Tibial artery (tissue), 4 donors: ENCODE results near the gene CCDC172.

Experiments
- DNase-seq, 2 donors: peaks; one replicate each; pipeline ENCODE4 v3.0.0-alpha.2; 2019
- H3K27ac ChIP-seq, 2 donors: fragments of 200-600 bp; sonication (generic) in 1 of 2; 1 replicate in 1 of 2; 2 replicates in 1 of 2; pipeline ENCODE4 v1.5.1; 2018 to 2019; ENCODE audit warnings: mild to moderate bottlenecking in 1 of 2
- H3K27me3 ChIP-seq, 2 donors: fragments of 200-600 bp; sonication (generic) in 1 of 2; one replicate each; pipeline versions ENCODE4 v1.5.1 to v1.6.0; 2016 to 2019
- H3K36me3 ChIP-seq, 3 donors: fragments of 200-600 bp; sonication (generic) in 2 of 3; one replicate each; pipeline ENCODE4 v1.5.1; 2016 to 2019; ENCODE audit warnings: mild to moderate bottlenecking in 2 of 3
- H3K4me1 ChIP-seq, 4 donors: fragments of 200-600 bp; sonication (generic) in 2 of 4; 1 replicate in 3 of 4; 2 replicates in 1 of 4; pipeline ENCODE4 v1.5.1; 2016 to 2019
- H3K4me3 ChIP-seq, 2 donors: fragments of 200-600 bp; sonication (generic) in 1 of 2; 1 replicate in 1 of 2; 2 replicates in 1 of 2; pipeline ENCODE4 v1.5.1; 2018 to 2019; ENCODE audit warnings: mild to moderate bottlenecking in 2 of 2
- H3K9me3 ChIP-seq, 3 donors: fragments of 200-600 bp; sonication (generic) in 1 of 3; one replicate each; pipeline ENCODE4 v1.5.1; 2016 to 2019
- intact Hi-C: fragments of 100-400 bp; cut with DNase I; formaldehyde crosslinking; loops from one replicate; pipeline ENCODE4 v1.15.0; 2023; ENCODE audit warnings: low total_unique reads
- TF ChIP-seq, protein P1 (sequence below), 2 experiments: fragments of 200-600 bp in 1 of 2; fragments of 450-650 bp in 1 of 2; IDR thresholded peaks; one replicate each; pipeline ENCODE4 v1.5.1; 2017 to 2019; ENCODE audit warnings: antibody characterized with exemption in 2 of 2, mild to moderate bottlenecking in 1 of 2, moderate library complexity in 1 of 2

CCDC172 gene

DNA sequence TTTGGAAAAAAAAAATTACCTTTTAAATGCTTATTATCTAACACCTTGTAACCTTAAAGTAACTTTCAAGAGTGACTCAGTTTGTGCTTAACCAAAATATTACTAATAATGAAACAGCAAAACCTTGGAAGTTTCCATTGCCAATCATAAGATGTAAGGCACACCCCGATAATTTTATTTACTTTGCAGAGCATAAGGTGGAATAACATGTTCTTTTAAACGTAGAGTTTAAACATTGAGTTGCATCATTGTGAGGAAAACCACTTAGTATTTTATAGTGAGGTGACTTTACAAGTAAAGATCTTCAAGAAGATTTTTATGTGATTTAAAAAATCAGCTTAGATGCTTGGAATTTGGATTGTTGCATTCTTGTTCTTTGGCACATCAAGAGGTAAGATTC is 103.4 kb downstream of the CCDC172 start, which contains the start of gene PNLIPRP3:
TSS of gene PNLIPRP3 (plus strand) at position 177 of the 400 bp plus-strand sequence. CDS start at position 343, 166 bp downstream.
- intact Hi-C loops: no loop called here
- TF ChIP-seq, protein P1, sequence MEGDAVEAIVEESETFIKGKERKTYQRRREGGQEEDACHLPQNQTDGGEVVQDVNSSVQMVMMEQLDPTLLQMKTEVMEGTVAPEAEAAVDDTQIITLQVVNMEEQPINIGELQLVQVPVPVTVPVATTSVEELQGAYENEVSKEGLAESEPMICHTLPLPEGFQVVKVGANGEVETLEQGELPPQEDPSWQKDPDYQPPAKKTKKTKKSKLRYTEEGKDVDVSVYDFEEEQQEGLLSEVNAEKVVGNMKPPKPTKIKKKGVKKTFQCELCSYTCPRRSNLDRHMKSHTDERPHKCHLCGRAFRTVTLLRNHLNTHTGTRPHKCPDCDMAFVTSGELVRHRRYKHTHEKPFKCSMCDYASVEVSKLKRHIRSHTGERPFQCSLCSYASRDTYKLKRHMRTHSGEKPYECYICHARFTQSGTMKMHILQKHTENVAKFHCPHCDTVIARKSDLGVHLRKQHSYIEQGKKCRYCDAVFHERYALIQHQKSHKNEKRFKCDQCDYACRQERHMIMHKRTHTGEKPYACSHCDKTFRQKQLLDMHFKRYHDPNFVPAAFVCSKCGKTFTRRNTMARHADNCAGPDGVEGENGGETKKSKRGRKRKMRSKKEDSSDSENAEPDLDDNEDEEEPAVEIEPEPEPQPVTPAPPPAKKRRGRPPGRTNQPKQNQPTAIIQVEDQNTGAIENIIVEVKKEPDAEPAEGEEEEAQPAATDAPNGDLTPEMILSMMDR (IDR thresholded peaks at IDR 0.05): no peak
- H3K9me3 ChIP-seq: no peaks in the 10 kb centered on the region

DNA sequence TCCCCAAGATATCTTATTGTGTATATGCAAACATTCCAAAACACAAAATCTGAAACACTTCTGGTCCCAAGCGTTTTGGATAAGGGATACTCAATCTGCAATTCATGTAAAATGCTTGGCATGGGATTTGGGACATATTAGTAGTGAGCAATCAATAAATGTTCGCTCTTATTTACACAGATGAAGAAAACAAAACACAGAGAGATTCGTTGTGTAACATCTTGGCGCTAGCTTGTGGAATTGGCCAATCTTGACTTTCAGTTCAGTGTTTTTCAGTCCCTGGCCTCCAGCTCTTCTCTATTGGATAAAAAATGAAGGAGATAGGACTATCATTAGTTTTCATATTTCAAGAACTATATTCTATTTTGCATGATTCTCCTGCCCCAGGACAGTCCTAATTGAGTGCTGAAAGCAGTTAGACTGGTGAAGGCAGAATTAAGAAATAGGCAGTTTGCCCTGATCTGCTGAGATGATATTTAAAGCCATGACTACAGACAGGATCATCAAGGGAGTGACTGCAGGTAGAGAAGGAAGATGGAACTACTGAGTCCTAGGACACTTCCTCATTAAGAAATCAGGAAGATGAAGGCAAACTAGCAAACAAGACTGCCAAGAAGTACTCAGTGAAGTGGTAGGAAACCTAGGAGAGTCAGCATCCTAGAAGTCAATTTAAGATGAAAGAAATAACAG is 105.2 kb downstream of the CCDC172 start:
- TF ChIP-seq, protein P1 (IDR thresholded peaks at IDR 0.05): no peak
- no peaks in the 10 kb centered on the region for H3K9me3 ChIP-seq
- H3K4me3 ChIP-seq: no peak overlapping the region
- no peaks in the 10 kb centered on the region for H3K27me3 ChIP-seq
- H3K27ac ChIP-seq: no peak overlapping the region
- H3K36me3 ChIP-seq: no peaks in the 10 kb centered on the region
- H3K4me1 ChIP-seq: no peaks in the 10 kb centered on the region
- intact Hi-C loops: no loop called here
- DNase-seq: no peak

More for the DNA sequence above, 103.4 kb downstream of the CCDC172 start, which contains the start of gene PNLIPRP3:
- H3K4me3 ChIP-seq: no peak within 1 kb of the TSS
- no peak within 1 kb of the TSS for H3K27ac ChIP-seq
- H3K27me3 ChIP-seq: no peaks in the 10 kb centered on the region
- no peaks in the 10 kb centered on the region for H3K4me1 ChIP-seq
- H3K36me3 ChIP-seq: no peaks in the 10 kb centered on the region
- DNase-seq: no peak
